ENCODE measurements around the gene RGS17. TPM values are rescaled to one million over a fixed set of nuclear protein-coding genes. Genes with fewer than 3 reads are reported as not detected.

RGS17 gene
- total and polyA plus RNA-seq, 2 of the 13 experiments (the other 11 are each of a cell fraction or from before 2014, with no cell fraction given) = 0.04 TPM; not detected in 1

GRCh38 chr6:152993847-152994246 lies 137.2 kb downstream of the RGS17 start:
- peaks cover 5% of the 10 kb centered on the region; the same call in 1 of the 2 replicates for H4K20me1 ChIP-seq (ENCODE audit: insufficient read depth, low read length)
- no peak overlapping the region for H3K4me2 ChIP-seq (ENCODE audit: low read depth, low read length)
- H3K9me3 ChIP-seq (ENCODE audit: low read length) = no peaks in the 10 kb centered on the region
- intact Hi-C loops (cut with micrococcal nuclease; ENCODE audit: unreplicated experiment) = no loop called here
- no peaks in the 10 kb centered on the region for H3K27me3 ChIP-seq (ENCODE audit: control insufficient read depth in 1 of 2, insufficient read depth in 2 of 2, low read length in 2 of 2)
- H2AFZ ChIP-seq (ENCODE audit: low read length) = no peak overlapping the region
- no peaks in the 10 kb centered on the region for H3K4me1 ChIP-seq (ENCODE audit: insufficient read depth, low read length)
- peaks cover 56% of the 10 kb centered on the region for H3K79me2 ChIP-seq (ENCODE audit: insufficient read depth, low read length)
- no peak for TF ChIP-seq FOXC1 (CRISPR knock-in tag; IDR thresholded peaks at IDR 0.05; ENCODE audit: borderline replicate concordance)
- TF ChIP-seq ZNF180 (CRISPR knock-in tag; IDR thresholded peaks at IDR 0.05; ENCODE audit: borderline replicate concordance, low read depth) = no peak
- no peak for TF ChIP-seq ZNF746 (CRISPR knock-in tag; IDR thresholded peaks at IDR 0.05)
- TF ChIP-seq ZNF331 (CRISPR knock-in tag; IDR thresholded peaks at IDR 0.05) = no peak
- TF ChIP-seq FOXP4 (CRISPR knock-in tag; IDR thresholded peaks at IDR 0.05) = no peak
- no peak for TF ChIP-seq SOX13 (IDR thresholded peaks at IDR 0.05)
- TF ChIP-seq SOX13 (CRISPR knock-in tag; conservative IDR thresholded peaks at IDR 0.05 in 1 of 2, IDR thresholded peaks at IDR 0.05 in 1 of 2) = no peak
- TF ChIP-seq NONO (IDR thresholded peaks at IDR 0.05) = no peak
- TF ChIP-seq NONO (CRISPR knock-in tag; conservative IDR thresholded peaks at IDR 0.05) = no peak
- no peak for TF ChIP-seq EP300 (IDR thresholded peaks at IDR 0.05; ENCODE audit: low read depth in 2 of 2, low read length in 2 of 2)
- TF ChIP-seq EP300 (CRISPR knock-in tag; IDR thresholded peaks at IDR 0.05; ENCODE audit: borderline replicate concordance) = no peak
- peaks cover 12 to 63% of the 10 kb centered on the region in 2 experiments for H3K36me3 ChIP-seq (replicated peaks in 1 of 2; ENCODE audit: control insufficient read depth in 1 of 2, insufficient read depth in 2 of 2, low read length in 2 of 2)
- in situ Hi-C loops (cut with HindIII; ENCODE audit: extremely low pct_ligation_motif_present, low pct_unique_long_range_greater_than_20kb) = loop anchor here (25.0 kb wide), 1 partner anchor 707 kb away; no protein-coding TSS in a partner anchor
- DNase-seq (ENCODE audit: low spot score) = no peak
- ChIA-PET CTCF (ENCODE audit: low intra/inter-chr PET ratio, low total read pairs) (interaction anchor here (1.2 kb wide), 1 partner anchor 40 kb away, joined by 3 read pairs; no protein-coding TSS in a partner anchor), POLR2A (no interaction called here)
- FAIRE-seq = no peak
- H3K27ac ChIP-seq (ENCODE audit: extremely low read length, insufficient read depth, low read length) = no peak overlapping the region
- no peak for ATAC-seq
- no peak overlapping the region for H3K4me3 ChIP-seq (replicated peaks in 1 of 3; ENCODE audit: insufficient read depth in 1 of 3, low read depth in 2 of 3, low read length in 3 of 3)
- no TSS peak for BruUV-seq (replicated peaks)
- H3K9ac ChIP-seq (ENCODE audit: insufficient read depth, low read depth, low read length) = no peak overlapping the region
